Astrocyte (in vitro differentiated cells and primary cell): ENCODE data around the gene CCDC32.

Experiments
- EZH2 ChIP-seq: IDR thresholded peaks from 2 replicates; pipeline ENCODE4 v1.6.1; 2012; ENCODE audit warnings: mild to moderate bottlenecking, low read length, inconsistent platforms; ENCODE audit not compliant: insufficient read depth
- TF ChIP-seq, protein P1 (sequence below): IDR thresholded peaks from 2 replicates; pipeline ENCODE4 v1.5.1; 2011; ENCODE audit warnings: low read depth, mild to moderate bottlenecking, inconsistent platforms, low read length, moderate library complexity; ENCODE audit not compliant: insufficient read depth

DNA sequence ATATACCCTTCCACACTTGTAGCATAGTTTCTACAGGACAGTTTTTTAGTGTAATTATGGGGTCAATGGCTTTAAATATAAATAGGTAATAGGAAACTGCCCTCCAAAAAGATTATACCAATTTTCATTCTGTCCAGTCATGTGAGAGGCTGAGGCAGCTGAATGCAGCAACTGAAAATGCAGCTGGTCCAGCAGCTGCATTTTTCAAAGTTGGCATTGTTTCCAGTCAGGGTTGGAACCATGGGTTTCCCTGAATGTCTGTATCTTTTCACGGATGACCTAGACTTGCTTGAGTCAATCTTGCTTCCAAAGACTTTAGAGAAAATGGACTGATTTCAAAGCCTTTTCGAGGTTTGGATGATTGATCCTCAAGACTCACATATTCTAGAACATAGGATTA is 19.3 kb upstream of the CCDC32 start:
- no peak for TF ChIP-seq EZH2
- TF ChIP-seq, protein P1, sequence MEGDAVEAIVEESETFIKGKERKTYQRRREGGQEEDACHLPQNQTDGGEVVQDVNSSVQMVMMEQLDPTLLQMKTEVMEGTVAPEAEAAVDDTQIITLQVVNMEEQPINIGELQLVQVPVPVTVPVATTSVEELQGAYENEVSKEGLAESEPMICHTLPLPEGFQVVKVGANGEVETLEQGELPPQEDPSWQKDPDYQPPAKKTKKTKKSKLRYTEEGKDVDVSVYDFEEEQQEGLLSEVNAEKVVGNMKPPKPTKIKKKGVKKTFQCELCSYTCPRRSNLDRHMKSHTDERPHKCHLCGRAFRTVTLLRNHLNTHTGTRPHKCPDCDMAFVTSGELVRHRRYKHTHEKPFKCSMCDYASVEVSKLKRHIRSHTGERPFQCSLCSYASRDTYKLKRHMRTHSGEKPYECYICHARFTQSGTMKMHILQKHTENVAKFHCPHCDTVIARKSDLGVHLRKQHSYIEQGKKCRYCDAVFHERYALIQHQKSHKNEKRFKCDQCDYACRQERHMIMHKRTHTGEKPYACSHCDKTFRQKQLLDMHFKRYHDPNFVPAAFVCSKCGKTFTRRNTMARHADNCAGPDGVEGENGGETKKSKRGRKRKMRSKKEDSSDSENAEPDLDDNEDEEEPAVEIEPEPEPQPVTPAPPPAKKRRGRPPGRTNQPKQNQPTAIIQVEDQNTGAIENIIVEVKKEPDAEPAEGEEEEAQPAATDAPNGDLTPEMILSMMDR: no peak
